ENCODE data around the gene SMIM1.

DNA sequence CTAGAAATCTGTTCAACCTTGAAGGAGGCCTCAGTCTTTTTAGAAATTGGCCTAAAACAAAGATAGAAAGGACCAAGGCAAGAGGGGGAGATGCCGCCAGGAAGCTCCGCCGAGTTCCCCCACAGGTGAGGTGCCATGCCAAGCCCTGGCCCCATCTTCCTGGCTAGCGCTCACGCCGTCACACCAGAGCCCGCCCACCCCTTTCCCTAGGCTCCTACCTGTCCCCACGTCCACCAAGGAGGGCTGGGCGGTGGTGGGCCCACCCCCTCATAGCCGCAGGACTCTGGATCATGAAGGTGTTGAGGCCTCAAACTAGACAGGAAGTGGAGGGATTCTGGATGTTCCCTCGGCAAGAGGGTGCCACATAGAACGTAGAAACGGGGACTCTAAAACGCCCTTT, 35.8 kb upstream of the SMIM1 start:
- TF ChIP-seq, protein P1, sequence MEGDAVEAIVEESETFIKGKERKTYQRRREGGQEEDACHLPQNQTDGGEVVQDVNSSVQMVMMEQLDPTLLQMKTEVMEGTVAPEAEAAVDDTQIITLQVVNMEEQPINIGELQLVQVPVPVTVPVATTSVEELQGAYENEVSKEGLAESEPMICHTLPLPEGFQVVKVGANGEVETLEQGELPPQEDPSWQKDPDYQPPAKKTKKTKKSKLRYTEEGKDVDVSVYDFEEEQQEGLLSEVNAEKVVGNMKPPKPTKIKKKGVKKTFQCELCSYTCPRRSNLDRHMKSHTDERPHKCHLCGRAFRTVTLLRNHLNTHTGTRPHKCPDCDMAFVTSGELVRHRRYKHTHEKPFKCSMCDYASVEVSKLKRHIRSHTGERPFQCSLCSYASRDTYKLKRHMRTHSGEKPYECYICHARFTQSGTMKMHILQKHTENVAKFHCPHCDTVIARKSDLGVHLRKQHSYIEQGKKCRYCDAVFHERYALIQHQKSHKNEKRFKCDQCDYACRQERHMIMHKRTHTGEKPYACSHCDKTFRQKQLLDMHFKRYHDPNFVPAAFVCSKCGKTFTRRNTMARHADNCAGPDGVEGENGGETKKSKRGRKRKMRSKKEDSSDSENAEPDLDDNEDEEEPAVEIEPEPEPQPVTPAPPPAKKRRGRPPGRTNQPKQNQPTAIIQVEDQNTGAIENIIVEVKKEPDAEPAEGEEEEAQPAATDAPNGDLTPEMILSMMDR (conservative IDR thresholded peaks at IDR 0.05; ENCODE audit: low read depth in 2 of 2) = no peak
- TF ChIP-seq ZNF331 (CRISPR knock-in tag; IDR thresholded peaks at IDR 0.05; ENCODE audit: low read depth) = no peak
- no peak for TF ChIP-seq POLR2AphosphoS5 (IDR thresholded peaks at IDR 0.05; ENCODE audit: low read depth)
- TF ChIP-seq, protein P2, sequence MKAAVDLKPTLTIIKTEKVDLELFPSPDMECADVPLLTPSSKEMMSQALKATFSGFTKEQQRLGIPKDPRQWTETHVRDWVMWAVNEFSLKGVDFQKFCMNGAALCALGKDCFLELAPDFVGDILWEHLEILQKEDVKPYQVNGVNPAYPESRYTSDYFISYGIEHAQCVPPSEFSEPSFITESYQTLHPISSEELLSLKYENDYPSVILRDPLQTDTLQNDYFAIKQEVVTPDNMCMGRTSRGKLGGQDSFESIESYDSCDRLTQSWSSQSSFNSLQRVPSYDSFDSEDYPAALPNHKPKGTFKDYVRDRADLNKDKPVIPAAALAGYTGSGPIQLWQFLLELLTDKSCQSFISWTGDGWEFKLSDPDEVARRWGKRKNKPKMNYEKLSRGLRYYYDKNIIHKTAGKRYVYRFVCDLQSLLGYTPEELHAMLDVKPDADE (IDR thresholded peaks at IDR 0.05) = no peak
- no peak for TF ChIP-seq ZNF114 (CRISPR knock-in tag; IDR thresholded peaks at IDR 0.05)
- no peak for TF ChIP-seq NANOG (IDR thresholded peaks at IDR 0.05; ENCODE audit: borderline replicate concordance)
- TF ChIP-seq EZH2 (IDR thresholded peaks at IDR 0.05; ENCODE audit: low read depth, unreplicated experiment) = no peak

All from GM23338 (cell line).